ENCODE results near the gene PRR14.

Gene PRR14

GRCh38 chr16:30665830-30666190 is 15.1 kb downstream of the PRR14 start:
- TF ChIP-seq, protein P1, sequence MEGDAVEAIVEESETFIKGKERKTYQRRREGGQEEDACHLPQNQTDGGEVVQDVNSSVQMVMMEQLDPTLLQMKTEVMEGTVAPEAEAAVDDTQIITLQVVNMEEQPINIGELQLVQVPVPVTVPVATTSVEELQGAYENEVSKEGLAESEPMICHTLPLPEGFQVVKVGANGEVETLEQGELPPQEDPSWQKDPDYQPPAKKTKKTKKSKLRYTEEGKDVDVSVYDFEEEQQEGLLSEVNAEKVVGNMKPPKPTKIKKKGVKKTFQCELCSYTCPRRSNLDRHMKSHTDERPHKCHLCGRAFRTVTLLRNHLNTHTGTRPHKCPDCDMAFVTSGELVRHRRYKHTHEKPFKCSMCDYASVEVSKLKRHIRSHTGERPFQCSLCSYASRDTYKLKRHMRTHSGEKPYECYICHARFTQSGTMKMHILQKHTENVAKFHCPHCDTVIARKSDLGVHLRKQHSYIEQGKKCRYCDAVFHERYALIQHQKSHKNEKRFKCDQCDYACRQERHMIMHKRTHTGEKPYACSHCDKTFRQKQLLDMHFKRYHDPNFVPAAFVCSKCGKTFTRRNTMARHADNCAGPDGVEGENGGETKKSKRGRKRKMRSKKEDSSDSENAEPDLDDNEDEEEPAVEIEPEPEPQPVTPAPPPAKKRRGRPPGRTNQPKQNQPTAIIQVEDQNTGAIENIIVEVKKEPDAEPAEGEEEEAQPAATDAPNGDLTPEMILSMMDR (conservative IDR thresholded peaks at IDR 0.05; ENCODE audit: low read length), result no peak
- TF ChIP-seq EZH2phosphoT487 (IDR thresholded peaks at IDR 0.05; ENCODE audit: borderline replicate concordance), result no peak
- Histone ChIP-seq H3K4me2 (ENCODE audit: low read depth, low read length, poor library complexity, severe bottlenecking) (no peak overlapping the region), H3F3A (ENCODE audit: low read depth) (no peaks in the 10 kb centered on the region), H2AFZ (ENCODE audit: low read length) (no peak overlapping the region), H4K20me1 (ENCODE audit: insufficient read depth, low read length, poor library complexity, severe bottlenecking) (peaks cover 36% of the 10 kb centered on the region), H3K9me3 (ENCODE audit: insufficient read depth, low read depth, low read length) (no peaks in the 10 kb centered on the region), H3K9me2 (replicated peaks; ENCODE audit: low read depth, low read length) (no peaks in the 10 kb centered on the region), H3K79me2 (ENCODE audit: insufficient read depth, low read length) (peaks cover 45% of the 10 kb centered on the region), H3K36me3 (ENCODE audit: insufficient read depth, low read length) (peaks cover 83% of the 10 kb centered on the region; the same call in 1 of the 2 replicates), H3K4me1 (ENCODE audit: insufficient read depth, low read length, poor library complexity, severe bottlenecking) (peaks cover 16% of the 10 kb centered on the region), H3K9ac (ENCODE audit: low read depth, low read length, poor library complexity, severe bottlenecking) (no peak overlapping the region), H3K4me3 (ENCODE audit: low read length, poor library complexity, severe bottlenecking) (no peak overlapping the region), H3K27me3 (ENCODE audit: insufficient read depth, low read length, poor library complexity, severe bottlenecking) (no peaks in the 10 kb centered on the region)

- H4K20me1 ChIP-seq (ENCODE audit: insufficient read depth, low read length, poor library complexity, severe bottlenecking), result peaks cover 27% of the 10 kb centered on the region
- no peaks in the 10 kb centered on the region for H3K9me2 ChIP-seq (replicated peaks; ENCODE audit: low read depth, low read length)
- TF ChIP-seq, protein P1 (conservative IDR thresholded peaks at IDR 0.05; ENCODE audit: low read length), result no peak
- no peak for TF ChIP-seq EZH2phosphoT487 (IDR thresholded peaks at IDR 0.05; ENCODE audit: borderline replicate concordance)
- H3K79me2 ChIP-seq (ENCODE audit: insufficient read depth, low read length), result peaks cover 36% of the 10 kb centered on the region
- peaks cover 7% of the 10 kb centered on the region for H3K4me1 ChIP-seq (ENCODE audit: insufficient read depth, low read length, poor library complexity, severe bottlenecking)
- no peaks in the 10 kb centered on the region for H3K9me3 ChIP-seq (ENCODE audit: insufficient read depth, low read depth, low read length)
- no peak overlapping the region for H3K4me3 ChIP-seq (ENCODE audit: low read length, poor library complexity, severe bottlenecking)
- H3K27me3 ChIP-seq (ENCODE audit: insufficient read depth, low read length, poor library complexity, severe bottlenecking), result no peaks in the 10 kb centered on the region
- H3K9ac ChIP-seq (ENCODE audit: low read depth, low read length, poor library complexity, severe bottlenecking), result no peak overlapping the region
- H3K4me2 ChIP-seq (ENCODE audit: low read depth, low read length, poor library complexity, severe bottlenecking), result no peak overlapping the region
- peaks cover 77% of the 10 kb centered on the region; the same call in 1 of the 2 replicates for H3K36me3 ChIP-seq (ENCODE audit: insufficient read depth, low read length)
- no peak overlapping the region for H2AFZ ChIP-seq (ENCODE audit: low read length)
- no peaks in the 10 kb centered on the region for H3F3A ChIP-seq (ENCODE audit: low read depth)
These were observed 15.9 kb downstream of the PRR14 start for GRCh38 chr16:30666681-30667080.

DNA sequence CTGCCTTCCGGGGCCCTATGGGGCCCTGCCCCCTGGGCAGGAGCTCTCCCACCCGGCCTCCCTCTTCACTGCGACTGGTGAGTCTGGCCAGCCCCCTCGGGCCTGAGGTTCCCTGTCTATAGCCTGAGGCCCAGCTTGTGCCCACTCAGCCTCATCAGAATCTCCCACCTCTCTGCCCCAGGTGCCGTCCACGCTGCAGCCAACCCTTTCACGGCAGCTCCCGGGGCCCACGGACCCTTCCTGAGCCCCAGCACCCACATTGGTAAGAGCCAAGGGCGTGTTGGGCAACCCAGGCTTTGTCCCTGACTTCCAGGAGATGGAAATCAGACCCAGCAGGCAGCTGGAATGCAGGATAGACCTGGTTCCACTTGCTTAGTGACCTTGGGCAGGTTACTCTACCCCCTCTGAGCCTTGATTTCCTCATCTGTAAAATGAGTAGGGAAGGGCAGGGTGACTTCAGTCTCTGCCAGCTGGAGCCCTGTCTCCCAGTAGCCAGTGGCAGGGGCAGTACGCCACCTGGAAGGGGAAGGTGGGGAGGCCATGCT is 16.7 kb downstream of the PRR14 start:
- Histone ChIP-seq H3K9me3 (ENCODE audit: insufficient read depth, low read depth, low read length) (no peaks in the 10 kb centered on the region), H3K79me2 (ENCODE audit: insufficient read depth, low read length) (peaks cover 29% of the 10 kb centered on the region), H2AFZ (ENCODE audit: low read length) (no peak overlapping the region), H3K4me2 (ENCODE audit: low read depth, low read length, poor library complexity, severe bottlenecking) (no peak overlapping the region), H3K27me3 (ENCODE audit: insufficient read depth, low read length, poor library complexity, severe bottlenecking) (no peaks in the 10 kb centered on the region), H3K9me2 (replicated peaks; ENCODE audit: low read depth, low read length) (no peaks in the 10 kb centered on the region), H4K20me1 (ENCODE audit: insufficient read depth, low read length, poor library complexity, severe bottlenecking) (peaks cover 21% of the 10 kb centered on the region), H3K4me3 (ENCODE audit: low read length, poor library complexity, severe bottlenecking) (no peak overlapping the region), H3K36me3 (ENCODE audit: insufficient read depth, low read length) (peaks cover 70% of the 10 kb centered on the region; the same call in 1 of the 2 replicates), H3F3A (ENCODE audit: low read depth) (no peaks in the 10 kb centered on the region), H3K4me1 (ENCODE audit: insufficient read depth, low read length, poor library complexity, severe bottlenecking) (no peaks in the 10 kb centered on the region), H3K9ac (ENCODE audit: low read depth, low read length, poor library complexity, severe bottlenecking) (no peak overlapping the region)
- no peak for TF ChIP-seq EZH2phosphoT487 (IDR thresholded peaks at IDR 0.05; ENCODE audit: borderline replicate concordance)
- TF ChIP-seq, protein P1 (conservative IDR thresholded peaks at IDR 0.05; ENCODE audit: low read length), result no peak

Measured in Loucy (cell line).